GM21786 (cell line): ENCODE measurements around the gene ZNF586.
"Not testable (repeated sequence)": the region's sequence is repeated elsewhere in the genome, so short reads cannot be mapped to it uniquely, and the experiment has no call there.

Experiments
- ATAC-seq: cut with Tn5 transposase; IDR thresholded peaks from one replicate; pipeline ENCODE4 v1.9.1; 2021; ENCODE audit not compliant: unreplicated experiment

ZNF586 gene

DNA sequence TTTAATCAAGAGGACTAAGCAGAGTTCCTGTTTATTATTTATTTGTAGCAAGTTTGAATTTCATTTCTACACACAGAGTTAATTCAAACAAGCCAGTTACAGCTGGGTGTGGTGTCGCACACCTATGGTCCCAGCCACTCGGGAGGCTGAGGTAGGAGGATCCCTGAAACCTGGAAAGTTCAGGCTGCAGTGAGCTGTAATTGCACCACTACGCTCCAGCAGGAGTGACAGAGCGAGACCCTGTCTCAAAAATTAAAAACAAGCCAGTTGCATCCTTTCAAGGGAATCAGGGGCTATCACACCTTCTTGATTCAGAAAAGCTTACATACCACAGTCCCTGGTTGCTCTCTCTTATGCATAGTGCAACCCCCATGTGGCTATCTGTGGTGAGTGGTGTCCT lies 19.8 kb downstream of the ZNF586 start:
- ATAC-seq, result no peak

DNA sequence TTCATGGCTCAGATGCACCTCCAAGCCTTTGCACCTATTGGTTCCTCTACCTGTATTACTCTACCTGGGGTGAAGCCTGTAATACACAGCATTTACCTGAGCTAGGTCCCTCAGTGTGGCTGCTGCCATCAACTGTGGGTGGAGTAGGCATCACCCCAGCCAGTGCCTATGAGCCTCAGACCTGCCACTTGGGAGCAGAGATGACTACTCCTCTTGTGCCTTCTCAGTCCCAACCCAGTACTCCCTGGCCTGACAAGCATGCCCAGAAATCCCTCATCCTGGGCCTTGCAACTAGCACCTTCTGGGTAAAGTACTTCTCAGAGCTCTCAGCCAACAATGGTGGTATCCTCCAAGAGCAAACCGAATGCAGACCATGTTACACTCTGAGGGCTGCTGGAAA lies 27.1 kb downstream of the ZNF586 start:
- not testable (repeated sequence) for ATAC-seq

DNA sequence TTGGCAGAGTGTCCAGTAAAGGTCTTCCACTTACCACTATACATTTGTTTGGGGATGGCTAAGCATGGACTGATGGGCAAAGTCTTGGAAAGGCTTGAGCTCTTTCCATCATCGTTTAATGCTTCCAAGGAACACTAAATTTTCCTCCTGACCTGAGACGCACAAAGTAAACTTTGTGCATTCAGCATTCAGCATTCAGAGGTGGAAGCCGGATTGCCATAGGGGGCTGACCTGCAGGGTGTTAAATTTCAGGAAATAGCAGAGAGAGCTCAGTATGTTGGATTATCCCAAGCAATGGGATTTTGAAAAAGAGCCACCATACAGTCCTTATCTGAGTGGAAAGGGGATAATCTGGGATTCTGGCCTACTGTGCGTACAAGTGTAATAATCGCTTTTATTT lies 31.2 kb downstream of the ZNF586 start:
- ATAC-seq, result no peak

DNA sequence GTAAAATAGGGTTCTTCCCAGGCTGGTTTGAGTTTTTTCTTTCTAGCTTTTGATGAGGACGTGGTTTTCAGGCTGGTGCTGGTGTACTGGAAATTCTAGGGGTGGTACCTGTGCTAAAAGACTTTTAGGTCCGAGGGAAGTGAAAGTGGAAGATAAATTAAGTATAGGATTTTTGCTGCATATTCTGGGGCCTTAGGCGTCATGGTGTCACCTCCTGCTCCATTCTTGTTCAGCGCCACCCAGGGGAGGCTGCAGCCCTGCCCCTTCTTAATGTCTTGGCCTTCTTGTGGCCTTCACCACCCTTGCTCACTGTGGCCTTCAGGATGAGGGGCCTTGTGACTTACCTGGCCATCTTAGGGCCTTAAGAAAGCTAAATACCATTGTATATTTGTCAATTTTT lies 32.8 kb downstream of the ZNF586 start:
- ATAC-seq, result peak; percentile 56

DNA sequence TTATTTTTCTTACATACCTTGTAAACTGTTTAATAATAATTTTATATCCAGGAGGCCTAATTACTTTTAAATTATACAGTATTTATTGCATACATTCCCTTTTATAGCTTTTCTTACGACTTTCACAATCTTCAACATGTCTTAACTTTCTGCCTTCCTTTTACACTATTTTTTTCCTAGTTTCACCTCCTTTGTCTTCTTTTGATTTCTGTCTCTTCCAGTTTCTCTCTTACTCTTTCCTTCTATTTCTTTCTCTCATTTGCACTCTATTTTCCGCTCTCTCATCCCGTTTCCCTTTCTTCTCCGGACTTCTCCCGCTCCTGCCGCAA lies 33.8 kb downstream of the ZNF586 start:
- ATAC-seq, result no peak

DNA sequence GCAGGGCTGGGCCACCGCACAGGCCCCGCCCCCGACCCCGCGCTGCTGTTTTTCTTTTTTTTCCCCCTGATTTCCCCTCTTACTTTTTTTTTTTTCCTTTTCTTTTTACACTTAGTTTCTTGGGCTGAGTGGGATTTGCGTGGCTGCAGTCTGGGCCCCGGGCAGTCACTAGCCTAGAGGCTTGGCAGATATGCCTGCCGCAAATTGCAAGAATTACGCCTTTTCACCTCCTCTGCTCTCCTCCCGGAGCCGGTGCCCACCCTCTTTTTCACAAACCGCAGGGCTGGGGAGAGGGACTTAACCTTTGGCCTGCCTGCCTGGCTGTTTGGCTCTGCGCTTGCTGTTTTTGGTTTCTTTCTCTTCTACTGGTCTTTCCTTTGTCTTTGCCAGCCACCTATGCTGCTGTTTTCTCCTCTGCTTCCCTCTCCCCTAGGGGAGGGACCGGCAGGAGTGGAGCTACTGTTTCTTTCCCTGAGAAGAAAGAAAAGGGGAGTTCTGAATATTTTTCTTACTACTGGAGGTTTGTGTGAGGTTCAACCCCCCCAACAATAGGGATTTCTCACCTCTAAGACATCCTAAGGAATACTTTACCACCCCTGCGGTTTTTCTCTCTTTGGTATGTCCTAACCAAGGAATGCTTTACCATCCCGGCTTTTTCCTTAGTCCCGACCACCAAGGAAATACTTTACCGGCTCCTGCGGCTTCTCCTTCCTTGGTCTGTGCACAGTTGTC lies 34.3 kb downstream of the ZNF586 start:
- no peak for ATAC-seq

DNA sequence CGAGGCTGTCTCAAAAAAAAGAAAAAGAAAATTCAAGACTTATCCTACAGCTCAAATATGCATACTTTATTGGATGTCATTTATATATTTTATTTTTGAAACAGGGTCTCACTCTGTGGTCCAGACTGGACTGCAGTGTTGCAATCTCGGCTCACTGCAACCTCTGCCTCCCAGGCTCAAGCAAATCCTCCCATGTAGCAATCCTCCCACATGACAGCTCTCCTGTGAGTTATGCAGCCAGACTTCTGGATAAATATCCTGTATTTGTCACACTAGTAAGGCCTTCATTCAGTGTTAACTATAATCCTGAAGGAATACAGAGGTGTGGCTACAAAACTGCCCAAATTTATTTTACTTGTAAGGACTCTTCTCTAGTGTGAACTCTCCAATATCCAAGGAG lies 38.1 kb downstream of the ZNF586 start:
- no peak for ATAC-seq

DNA sequence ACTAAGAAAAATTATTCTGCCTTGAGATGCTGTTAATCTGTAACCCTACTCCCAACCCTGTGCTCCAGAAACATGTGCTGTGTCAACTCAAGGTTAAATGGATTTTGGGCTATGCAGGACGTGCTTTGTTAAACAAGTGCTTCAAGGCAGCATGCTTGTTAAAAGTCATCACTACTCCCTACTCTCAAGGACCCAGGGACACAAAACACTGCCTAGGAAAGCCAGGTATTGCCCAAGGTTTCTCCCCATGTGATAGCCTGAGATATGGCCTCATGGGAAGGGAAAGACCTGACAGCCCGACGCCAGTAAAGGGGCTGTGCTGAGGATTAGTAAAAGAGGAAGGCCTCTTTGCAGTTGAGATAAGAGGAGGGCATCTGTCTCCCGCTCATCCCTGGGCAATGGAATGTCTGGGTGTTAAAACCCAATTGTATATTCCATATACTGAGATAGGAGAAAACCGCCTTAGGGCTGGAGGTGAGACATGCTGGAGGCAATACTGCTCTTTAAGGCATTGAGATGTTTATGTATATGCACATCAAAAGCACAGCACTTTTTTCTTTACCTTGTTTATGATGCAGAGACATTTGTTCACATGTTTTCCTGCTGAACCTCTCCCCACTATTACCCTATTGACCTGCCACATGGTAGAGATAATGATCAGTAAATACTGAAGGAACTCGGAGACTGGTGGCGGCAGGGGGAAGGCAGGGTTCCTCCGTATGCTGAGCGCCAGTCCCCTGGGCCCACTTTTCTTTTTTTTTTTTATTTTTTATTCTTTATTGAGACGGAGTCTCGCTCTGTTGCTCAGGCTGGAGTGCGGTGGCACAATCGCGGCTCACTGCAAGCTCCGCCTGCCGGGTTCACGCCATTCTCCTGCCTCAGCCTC lies 41.2 kb downstream of the ZNF586 start:
- ATAC-seq, result not testable (repeated sequence)

DNA sequence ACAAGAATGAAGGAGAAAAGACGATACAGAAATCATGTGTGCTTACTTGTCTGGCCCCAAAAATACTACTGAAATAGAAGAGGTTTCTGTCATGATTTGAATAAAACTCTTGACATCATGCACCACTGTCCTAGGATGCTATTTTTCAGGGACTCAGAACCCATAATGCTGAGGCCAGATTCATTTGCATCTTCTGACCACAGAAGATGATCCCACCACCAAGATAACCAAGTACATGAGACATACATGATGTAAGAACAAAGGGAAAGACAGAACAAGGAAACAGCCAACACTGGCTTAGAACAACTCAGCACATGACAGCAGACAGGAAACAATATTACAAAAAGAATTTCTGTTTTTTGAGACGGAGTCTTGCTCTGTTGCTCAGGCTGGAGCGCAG lies 42.8 kb downstream of the ZNF586 start:
- no peak for ATAC-seq

DNA sequence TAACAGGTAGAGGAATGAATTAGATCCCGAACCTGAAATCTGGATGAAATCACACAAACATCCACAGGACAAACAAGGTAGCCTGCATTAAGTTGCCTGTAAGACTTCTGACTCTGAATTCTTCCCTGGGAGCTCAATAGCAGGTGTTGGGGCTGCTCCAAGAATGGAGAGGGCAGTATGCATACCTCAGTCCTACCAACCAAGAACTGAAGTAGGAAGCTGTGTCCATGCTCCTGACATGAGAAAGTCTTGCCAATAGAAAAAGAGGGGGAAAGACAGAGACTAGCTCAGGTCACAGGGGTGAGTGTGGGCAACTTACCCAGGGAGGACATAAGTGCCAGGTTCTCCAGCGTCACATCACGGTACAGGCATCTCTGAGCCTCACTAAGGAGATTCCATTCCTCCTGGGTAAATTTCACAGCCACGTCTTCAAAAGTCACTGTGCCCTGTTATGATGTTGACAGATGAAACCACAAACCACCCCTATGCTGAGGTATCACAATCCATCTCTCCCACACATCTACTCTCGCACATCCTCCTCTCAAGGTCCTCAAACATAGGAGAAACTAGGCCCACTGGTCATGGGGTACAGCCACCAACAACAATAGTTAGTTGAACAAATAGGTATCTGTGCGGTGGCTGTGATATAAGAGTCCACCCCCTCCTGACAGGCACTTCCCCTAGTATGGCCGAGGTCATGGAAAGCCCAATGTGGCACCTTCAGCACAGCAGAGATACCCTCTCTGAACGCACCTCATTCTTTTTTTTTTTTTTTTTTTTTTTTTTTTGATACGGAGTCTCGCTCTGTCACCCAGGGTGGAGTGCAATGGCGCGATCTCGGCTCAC lies 43.7 kb downstream of the ZNF586 start:
- ATAC-seq, result not testable (repeated sequence)

DNA sequence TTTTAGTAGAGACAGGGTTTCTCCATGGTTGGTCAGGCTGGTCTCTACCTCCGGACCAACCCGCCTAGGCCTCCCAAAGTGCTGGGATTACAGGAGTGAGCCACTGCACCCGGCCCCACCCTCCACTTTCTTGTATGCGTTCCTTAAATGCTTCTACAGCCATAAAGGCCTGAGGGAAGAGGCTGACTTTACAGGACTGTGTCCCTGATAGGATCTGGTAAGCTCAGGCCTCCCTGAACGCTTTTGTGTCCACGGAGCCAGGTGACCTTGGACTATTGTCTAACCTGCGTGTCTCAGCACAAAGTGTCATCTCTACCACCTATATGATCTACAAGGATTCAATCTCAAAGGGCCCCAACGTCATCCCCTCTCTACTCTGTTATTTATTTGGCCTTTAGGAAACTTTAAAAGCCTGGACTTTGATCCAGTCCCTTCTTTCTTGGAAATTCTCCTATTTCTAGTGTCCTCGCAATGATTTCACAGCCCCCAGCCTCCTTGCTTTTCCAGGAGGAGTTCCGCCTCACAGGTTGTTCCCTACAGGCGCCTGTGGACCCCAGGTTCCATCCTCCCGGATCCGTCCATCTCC lies 44.5 kb downstream of the ZNF586 start:
- no peak for ATAC-seq

DNA sequence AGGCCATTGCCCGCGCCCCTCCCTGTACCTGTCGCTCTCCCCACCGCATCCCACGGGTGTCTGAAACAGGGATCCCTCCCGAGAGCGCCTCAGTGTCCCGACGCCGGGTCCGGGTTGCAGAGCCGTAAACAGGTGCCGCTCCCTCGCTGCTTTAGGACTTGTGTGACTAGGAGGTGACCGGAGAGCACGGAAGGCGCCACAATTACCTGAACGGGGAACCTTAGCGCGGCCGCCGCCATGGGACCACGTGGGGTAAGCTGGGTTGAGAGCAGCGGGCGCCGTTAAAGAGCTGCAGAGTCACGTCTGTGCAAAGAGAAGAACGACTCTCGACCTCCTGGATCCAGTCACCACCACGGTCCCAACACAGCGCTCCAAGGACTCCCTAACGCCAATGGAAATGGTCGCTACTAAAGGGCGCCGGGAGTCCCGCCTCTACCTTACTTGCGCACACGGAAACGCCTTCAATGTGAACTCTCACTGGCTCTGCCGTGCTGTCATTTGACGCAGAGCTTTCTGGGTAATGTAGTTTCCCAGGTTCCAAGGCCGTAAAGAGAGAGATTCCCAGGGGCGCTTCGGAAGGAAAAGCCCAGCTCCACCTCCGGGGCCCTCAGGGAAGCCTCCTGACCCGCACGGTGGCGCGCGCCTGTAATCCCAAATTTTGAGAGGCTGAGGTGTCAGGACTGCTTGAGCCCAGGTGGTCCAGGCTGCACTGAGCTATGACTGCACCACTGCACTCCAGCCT lies 45.2 kb downstream of the ZNF586 start, which contains the start of gene ZNF552:
TSS of gene ZNF552 (minus strand) at position 409 of the 742 bp plus-strand sequence. CDS start at position 239, 170 bp downstream.
- ATAC-seq, result peak; percentile 71

DNA sequence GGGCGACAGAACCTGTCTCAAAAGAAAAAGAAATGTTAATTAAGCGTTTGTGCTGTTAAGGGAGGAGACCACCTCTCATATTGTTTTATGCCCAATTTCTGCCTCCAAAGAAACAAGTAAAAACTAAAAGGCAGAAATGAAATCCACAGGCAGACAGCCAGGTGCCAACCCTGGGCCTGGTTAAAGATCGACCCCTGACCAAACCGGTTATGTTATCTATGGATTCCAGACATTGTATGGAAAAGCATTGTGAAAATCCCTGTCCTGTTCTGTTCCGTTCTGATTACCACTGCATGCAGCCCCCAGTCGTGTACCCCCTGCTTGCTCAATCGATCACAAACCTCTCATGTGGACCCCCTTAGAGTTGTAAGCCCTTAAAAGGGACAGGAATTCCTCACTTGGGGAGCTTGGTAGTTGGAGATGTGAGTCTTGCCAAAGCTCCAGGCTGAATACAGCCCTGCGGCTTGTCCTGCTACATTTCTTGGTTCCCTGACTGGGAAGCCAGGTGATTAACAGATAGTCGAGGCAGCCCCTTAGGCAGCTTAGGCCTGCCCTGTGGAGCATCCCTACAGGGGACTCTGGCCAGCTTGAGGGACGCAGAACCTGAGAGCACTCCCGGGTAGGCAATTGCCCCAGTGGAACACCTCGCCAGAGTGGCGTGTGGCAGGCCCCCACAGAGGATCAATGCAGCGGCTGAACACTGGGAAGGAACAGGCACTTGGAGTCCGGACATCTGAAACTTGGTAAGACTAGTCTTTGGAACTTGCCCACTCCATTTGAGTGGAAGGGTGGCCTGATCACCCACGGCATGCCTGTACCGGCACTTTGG lies 46.0 kb downstream of the ZNF586 start:
- no peak for ATAC-seq

DNA sequence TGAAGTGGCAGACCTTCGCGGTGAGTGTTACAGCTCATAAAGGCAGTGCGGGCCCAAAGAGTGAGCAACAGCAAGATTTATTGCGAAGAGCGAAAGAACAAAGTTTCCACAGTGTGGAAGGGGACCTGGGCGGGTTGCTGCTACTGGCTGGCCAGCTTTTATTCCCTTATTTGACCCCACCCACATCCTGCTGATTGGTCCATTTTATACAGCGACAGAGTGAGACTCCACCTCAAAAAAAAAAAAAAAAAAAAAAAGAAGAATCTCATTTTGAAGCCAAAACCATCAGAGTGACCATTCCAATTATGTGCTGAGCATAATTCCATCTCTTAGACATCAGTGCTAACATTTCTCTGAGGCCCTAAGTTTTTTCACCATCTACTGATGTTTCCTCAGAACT lies 47.2 kb downstream of the ZNF586 start:
- no peak for ATAC-seq

DNA sequence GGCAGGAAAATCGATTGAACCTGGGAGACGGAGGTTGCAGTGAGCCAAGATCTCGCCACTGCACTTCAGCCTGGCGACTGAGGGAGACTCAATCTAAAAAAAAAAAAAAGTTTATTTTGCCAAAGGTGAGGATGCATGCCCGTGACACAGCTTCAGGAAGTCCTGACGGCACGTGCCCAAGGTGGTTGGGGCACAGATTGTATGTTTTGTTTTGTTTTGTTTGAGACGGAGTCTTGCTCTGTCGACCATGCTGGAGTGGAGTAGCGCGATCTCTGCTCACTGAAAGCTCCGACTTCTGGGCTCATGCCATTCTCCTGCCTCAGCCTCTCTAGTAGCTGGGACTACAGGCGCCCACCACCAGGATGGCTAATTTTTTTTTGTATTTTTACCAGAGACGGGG lies 48.5 kb downstream of the ZNF586 start:
- ATAC-seq, result no peak

DNA sequence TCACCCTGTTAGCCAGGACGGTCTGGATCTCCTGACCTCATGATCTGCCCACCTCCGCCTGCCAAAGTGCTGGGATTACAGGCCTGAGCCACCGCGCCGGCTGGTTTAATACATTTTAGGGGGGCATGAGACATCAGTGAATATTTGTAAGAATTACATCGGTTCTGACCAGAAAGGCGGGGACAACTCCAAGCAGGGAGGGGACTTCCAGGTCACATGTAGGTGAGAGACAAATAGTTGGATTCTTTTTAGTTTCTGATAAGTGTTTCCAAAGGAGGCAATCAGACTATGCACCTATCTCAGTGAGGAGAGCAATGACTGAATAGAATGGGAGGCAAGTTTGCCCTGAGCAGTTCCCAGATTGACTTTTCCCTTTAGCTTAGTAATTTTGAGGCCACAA lies 48.9 kb downstream of the ZNF586 start:
- ATAC-seq, result no peak

DNA sequence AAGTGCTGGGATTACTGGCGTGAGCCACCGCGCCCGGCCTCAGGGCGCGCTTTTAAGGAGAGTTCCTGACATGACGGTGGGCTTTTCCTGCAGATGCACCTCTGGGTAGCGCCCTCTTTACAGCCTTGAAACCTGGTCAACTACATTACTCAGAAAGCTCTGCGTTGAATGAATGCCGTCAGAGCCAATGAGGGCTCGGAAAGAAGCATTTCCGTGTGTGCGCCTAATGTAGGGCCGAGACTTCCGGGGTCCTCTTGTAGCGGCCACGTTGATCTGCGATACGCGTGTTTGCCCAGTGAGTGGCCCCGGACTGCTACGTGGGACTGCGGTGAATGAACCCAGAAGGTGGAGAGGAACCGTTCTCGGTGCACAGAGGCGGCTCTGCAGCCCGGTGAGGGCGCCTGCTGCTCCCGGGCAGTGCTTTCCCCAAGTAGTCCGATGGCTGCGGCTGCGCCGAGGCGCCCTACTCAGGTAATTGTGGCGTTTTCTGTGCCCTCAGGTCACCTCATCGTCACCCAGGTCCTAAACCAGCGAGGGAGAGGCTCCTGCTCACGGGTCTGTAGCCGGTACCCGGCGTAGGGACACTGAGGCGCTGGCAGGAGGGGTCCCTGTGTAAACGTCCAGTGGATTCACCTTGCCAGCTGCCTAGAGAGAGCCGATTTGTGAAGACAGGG lies 50.1 kb downstream of the ZNF586 start:
- ATAC-seq, result peak; percentile 85

DNA sequence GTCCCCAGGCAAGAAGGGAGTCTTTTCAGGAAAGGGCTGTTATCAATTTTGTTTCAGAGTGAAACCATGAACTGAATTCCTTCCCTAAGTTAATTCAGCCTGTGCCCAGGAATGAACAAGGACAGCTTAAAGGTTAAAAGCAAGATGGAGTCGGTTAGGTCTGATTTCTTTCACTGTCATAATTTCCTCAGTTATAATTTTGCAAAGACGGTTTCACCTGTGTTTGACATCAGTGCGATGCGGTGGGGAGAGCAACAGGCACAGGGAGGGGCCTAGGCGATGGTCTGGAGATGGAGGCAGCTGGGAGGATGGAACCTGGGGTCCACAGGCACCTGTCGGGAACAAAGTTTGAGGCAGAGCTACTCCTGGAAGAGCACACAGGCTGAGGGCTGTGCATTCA lies 51.1 kb downstream of the ZNF586 start:
- ATAC-seq, result no peak

DNA sequence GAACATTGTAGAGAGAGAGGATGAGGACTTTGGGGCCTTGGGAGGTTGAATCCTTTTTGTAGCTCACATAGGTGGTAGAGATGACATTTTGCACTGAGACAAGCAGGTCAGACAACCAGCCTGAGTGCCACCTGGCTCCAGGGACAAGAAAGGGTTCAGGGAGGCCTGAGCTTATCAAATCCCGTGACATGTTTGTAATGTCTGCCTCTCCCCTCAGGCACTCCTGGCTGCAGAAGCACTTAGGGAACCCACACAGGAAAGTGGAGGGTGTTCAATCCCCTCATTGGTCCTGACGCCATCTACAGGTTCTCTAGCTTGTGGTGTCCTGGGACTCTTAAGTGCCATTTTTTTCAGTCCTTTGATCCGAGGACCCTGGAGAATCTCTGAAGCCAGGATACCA lies 51.6 kb downstream of the ZNF586 start:
- not testable (repeated sequence) for ATAC-seq
